Transverse colon (tissue), 3 donors: ENCODE results near the gene THADA.

Experiments used
- CTCF ChIP-seq, 5 experiments: fragments of 200-600 bp in 3 of 5; fragments of 450-650 bp in 2 of 5; sonication (generic) in 3 of 5; IDR thresholded peaks; 1 replicate in 2 of 5; 2 replicates in 3 of 5; pipeline ENCODE4 v1.5.1; 2016 to 2017; ENCODE audit warnings: antibody characterized with exemption in 5 of 5, inconsistent platforms in 3 of 5, mild to moderate bottlenecking in 2 of 5, moderate library complexity in 1 of 5
- POLR2A ChIP-seq: fragments of 450-650 bp; IDR thresholded peaks from one replicate; pipeline ENCODE4 v1.6.1; 2016; ENCODE audit warnings: antibody characterized with exemption, mild to moderate bottlenecking, moderate library complexity

- TF ChIP-seq CTCF (IDR thresholded peaks at IDR 0.05): no peak
- TF ChIP-seq POLR2A: no peak
Observed at GRCh38 chr2:43280994-43281393, 314.8 kb downstream of the THADA start.
